HG02763 (cell line): ENCODE data around the gene THNSL1.
"Not testable (repeated sequence)": the region's sequence is repeated elsewhere in the genome, so short reads cannot be mapped to it uniquely, and the experiment has no call there.

Experiments used
- ATAC-seq: cut with Tn5 transposase; IDR thresholded peaks from one replicate; pipeline ENCODE4 v1.9.1; 2021; ENCODE audit warnings: mild to moderate bottlenecking, moderate library complexity; ENCODE audit not compliant: unreplicated experiment

The THNSL1 gene

GRCh38 chr10:24993237-24993958 is 23.0 kb upstream of the THNSL1 start:
- ATAC-seq, result no peak

GRCh38 chr10:24995072-24995471 is 21.3 kb upstream of the THNSL1 start:
- no peak for ATAC-seq

GRCh38 chr10:24998044-24998443 is 18.4 kb upstream of the THNSL1 start:
- no peak for ATAC-seq

- ATAC-seq, result not testable (repeated sequence)
These were observed 4.8 kb upstream of the THNSL1 start for GRCh38 chr10:25011591-25011990.

GRCh38 chr10:25014579-25014978 is 1.8 kb upstream of the THNSL1 start:
- no peak for ATAC-seq

GRCh38 chr10:25015828-25016375 is 510 bp upstream of the THNSL1 start, which contains the start of gene ENKUR:
TSS of gene ENKUR (minus strand) at chr10:25016158. CDS start at chr10:25015936, 222 bp downstream.
- peak; percentile 52 for ATAC-seq

GRCh38 chr10:25017154-25017590 is 760 bp downstream of the THNSL1 start:
- ATAC-seq, result peak; percentile 3

GRCh38 chr10:25017661-25018060 is 1.2 kb downstream of the THNSL1 start:
- ATAC-seq, result no peak

GRCh38 chr10:25018703-25019102 is 2.3 kb downstream of the THNSL1 start:
- no peak for ATAC-seq

- ATAC-seq, result no peak
These were observed 6.9 kb downstream of the THNSL1 start for GRCh38 chr10:25023278-25023677.

GRCh38 chr10:25024528-25024927 is 8.1 kb downstream of the THNSL1 start:
- ATAC-seq, result no peak

- no peak for ATAC-seq
These were observed 10.1 kb downstream of the THNSL1 start for GRCh38 chr10:25026463-25026862.

GRCh38 chr10:25028711-25029110 is 12.3 kb downstream of the THNSL1 start:
- no peak for ATAC-seq

- no peak for ATAC-seq
These were observed 13.1 kb downstream of the THNSL1 start for GRCh38 chr10:25029519-25029918.

- ATAC-seq, result peak; percentile 61
These were observed 20.0 kb downstream of the THNSL1 start for GRCh38 chr10:25036381-25036780.

- ATAC-seq, result no peak
These were observed 21.9 kb downstream of the THNSL1 start for GRCh38 chr10:25038325-25038724.

GRCh38 chr10:25039531-25039930 is 23.1 kb downstream of the THNSL1 start:
- no peak for ATAC-seq

- no peak for ATAC-seq
These were observed 30.2 kb downstream of the THNSL1 start for GRCh38 chr10:25046641-25047040.

GRCh38 chr10:25047088-25047487 is 30.7 kb downstream of the THNSL1 start:
- ATAC-seq, result no peak

- ATAC-seq, result no peak
These were observed 31.3 kb downstream of the THNSL1 start for GRCh38 chr10:25047591-25048301.

GRCh38 chr10:25048450-25048849 is 32.0 kb downstream of the THNSL1 start:
- ATAC-seq, result no peak

- no peak for ATAC-seq
These were observed 33.6 kb downstream of the THNSL1 start for GRCh38 chr10:25049966-25050365.
